Rectal smooth muscle tissue (tissue), 1 donor: ENCODE measurements around the gene PRKCD.

Source experiments
- H3K27ac ChIP-seq: one replicate; pipeline ENCODE4 v1.7.0; 2013; ENCODE audit warnings: low read depth, low read length, inconsistent platforms
- H3K27me3 ChIP-seq: one replicate; pipeline ENCODE4 v1.7.0; 2013; ENCODE audit warnings: low read length; ENCODE audit not compliant: control insufficient read depth, insufficient read depth
- H3K36me3 ChIP-seq: one replicate; pipeline ENCODE4 v1.7.0; 2013; ENCODE audit warnings: low read length; ENCODE audit not compliant: control insufficient read depth, insufficient read depth
- H3K4me1 ChIP-seq: one replicate; pipeline ENCODE4 v1.7.0; 2013; ENCODE audit warnings: low read length; ENCODE audit not compliant: control insufficient read depth, insufficient read depth
- H3K4me3 ChIP-seq: one replicate; pipeline ENCODE4 v1.7.0; 2013; ENCODE audit warnings: low read length
- H3K9ac ChIP-seq: one replicate; pipeline ENCODE4 v1.7.0; 2013; ENCODE audit warnings: low read length

The PRKCD gene

DNA sequence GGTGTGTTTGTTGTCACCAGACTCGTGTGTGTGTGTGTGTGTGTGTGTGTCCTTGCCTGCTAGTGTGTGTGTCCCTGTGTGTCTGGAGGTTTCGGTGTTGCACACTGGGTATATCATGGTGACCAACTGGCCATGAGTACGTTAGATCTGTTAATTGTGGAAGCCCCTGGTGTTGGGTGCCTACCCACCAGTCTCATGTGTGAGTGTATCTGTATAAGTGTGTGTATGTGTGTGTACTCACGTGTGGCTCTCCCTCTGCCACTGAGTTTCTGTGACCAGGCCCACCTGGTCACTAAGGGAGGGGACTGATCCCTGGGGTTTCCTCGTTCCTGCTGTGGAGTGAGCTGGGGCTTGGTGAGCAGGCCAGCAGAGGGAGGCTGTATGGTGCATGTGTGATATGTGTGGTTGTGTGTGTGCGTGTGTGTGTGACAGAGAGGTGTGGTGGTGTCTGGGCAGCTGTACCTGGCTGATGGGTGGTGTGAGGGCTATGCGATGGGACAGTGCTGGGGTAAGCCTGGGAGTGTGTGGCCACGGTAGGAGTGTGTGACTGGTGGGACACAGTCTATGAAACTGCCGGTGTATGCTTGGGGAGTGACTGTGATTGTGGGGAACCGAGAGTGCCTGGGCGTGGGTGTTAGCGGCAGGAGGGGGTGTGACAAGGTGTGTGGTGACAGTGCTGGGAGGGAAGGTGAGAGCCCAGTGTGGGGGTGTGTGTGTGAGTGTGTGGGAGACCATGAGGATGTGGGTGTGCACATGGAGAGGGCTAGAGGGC lies 1.8 kb downstream of the PRKCD start:
- H3K27ac ChIP-seq = no peak overlapping the region
- H3K36me3 ChIP-seq = no peaks in the 10 kb centered on the region
- H3K4me3 ChIP-seq = peak overlapping the region; percentile 50
- peak overlapping the region; percentile 43 for H3K9ac ChIP-seq
- peaks cover under 1% of the 10 kb centered on the region for H3K27me3 ChIP-seq
- H3K4me1 ChIP-seq = no peaks in the 10 kb centered on the region

DNA sequence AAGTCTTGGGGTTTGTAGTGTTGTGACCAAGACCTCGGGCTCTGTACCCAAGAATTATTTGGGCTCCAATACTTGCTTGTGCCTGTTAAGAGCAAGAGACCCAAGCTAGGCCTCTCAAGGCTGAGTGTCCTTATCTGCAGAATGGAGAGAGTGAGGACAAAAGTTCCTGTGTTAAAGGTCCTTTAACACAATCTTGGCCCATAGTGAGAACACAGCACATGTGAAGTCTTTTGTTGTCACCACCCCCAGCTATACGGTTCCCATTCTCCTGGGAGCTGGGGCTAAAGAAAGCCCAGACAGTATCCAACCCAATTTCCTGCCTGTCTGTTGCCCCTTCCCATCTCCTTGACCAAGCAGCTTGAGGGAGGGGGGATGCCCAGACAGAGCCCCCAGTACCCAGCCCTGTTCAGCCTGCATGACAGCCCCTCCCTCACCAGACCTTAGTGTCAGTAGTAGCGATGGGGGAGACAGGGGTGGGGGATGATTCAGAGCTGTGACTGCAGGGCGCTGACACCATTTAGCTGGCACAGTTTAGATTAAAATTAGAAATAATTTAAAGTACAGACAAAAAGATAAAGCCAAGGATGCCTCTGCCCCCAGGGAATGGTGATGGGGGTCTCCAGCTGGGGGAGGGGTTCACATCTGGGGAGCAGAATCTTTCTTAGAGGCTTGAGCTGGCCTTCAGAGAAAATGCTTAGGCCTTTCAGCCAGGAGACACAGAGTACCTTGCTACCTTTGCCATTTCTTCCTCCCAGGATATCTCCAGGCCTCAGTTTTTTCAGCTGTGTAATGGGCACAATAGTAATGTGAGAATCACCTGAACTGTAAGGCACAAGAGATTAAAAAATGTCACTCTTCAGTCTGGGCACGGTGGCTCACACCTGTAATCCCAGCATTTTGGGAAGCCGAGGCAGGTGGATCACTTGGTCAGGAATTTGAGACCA lies 2.7 kb downstream of the PRKCD start:
- H3K9ac ChIP-seq = no peak overlapping the region

DNA sequence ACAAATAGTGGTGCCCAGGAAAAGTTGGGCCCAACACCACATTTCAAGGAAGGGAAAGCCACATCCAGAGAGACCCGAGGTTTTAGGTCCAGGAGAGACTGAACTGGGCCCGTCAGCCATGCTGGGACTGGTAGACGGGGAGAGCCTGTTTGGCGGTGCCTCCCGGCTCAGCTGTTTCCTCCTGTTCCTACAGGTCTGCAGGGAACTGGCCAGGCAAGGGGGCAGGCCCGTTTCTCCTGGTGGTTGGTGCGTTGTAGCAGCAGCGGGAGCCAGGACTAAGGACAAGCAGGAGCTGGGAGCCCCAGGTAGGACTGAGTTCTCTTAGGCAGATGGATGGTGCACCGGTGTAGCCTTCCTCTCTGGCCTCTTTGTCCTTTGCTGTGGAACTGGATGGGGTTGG lies 3.9 kb downstream of the PRKCD start:
- Histone ChIP-seq H3K27me3 (no peaks in the 10 kb centered on the region), H3K4me3 (no peak overlapping the region), H3K9ac (no peak overlapping the region), H3K27ac (no peak overlapping the region), H3K4me1 (no peaks in the 10 kb centered on the region), H3K36me3 (no peaks in the 10 kb centered on the region)

More for the DNA sequence above, 2.7 kb downstream of the PRKCD start:
- H3K4me3 ChIP-seq = no peak overlapping the region
- H3K27me3 ChIP-seq = no peaks in the 10 kb centered on the region
- H3K36me3 ChIP-seq = no peaks in the 10 kb centered on the region
- no peak overlapping the region for H3K27ac ChIP-seq
- H3K4me1 ChIP-seq = no peaks in the 10 kb centered on the region

DNA sequence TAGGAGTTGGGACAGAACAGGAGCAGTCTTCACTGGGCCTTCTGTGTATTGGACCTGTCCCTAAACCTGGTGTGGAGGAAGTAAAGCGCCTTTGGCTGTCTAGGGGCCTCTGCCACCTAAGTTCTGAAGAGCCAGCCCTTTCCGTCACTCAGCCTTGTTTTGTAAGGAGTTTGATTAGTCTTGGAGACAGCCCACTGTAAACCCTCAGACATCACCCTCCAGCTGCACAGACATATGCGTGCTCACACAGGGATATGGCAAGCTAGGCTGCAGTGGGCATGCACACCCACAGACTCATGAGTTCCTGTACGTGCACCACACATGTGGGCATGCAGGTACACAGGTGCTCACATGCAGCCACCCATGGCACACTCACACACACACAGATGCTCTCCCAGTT lies 5.2 kb downstream of the PRKCD start:
- no peak overlapping the region for H3K4me3 ChIP-seq
- H3K27ac ChIP-seq = no peak overlapping the region
- no peak overlapping the region for H3K9ac ChIP-seq
- no peaks in the 10 kb centered on the region for H3K4me1 ChIP-seq
- no peaks in the 10 kb centered on the region for H3K36me3 ChIP-seq
- H3K27me3 ChIP-seq = no peaks in the 10 kb centered on the region

DNA sequence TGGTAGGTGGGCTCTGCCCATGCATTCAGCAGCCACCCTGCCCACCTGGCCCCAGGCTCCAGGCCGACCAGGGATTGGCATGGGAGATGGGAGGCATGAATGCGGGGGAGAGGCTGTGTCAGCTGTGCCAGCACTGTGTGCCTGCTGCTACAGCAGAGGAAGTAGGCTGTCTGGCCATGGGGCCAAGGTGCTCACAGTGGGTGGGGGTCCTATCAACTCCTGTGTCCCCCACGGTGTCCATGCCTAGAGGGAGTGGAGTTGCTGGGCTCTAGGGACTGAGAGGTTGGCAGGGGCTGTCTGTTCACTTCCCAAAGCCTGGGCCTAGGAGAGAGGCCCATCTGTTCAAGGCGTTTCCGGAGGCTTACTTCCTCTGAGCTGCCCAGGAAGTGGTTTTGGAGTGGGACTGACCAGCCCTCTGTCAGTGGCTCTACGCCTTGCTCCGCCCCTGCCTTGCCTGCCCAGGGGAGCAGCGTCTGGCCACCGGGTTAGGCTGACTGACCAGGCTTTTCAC lies 5.8 kb downstream of the PRKCD start:
- no peak overlapping the region for H3K9ac ChIP-seq
- no peaks in the 10 kb centered on the region for H3K4me1 ChIP-seq

DNA sequence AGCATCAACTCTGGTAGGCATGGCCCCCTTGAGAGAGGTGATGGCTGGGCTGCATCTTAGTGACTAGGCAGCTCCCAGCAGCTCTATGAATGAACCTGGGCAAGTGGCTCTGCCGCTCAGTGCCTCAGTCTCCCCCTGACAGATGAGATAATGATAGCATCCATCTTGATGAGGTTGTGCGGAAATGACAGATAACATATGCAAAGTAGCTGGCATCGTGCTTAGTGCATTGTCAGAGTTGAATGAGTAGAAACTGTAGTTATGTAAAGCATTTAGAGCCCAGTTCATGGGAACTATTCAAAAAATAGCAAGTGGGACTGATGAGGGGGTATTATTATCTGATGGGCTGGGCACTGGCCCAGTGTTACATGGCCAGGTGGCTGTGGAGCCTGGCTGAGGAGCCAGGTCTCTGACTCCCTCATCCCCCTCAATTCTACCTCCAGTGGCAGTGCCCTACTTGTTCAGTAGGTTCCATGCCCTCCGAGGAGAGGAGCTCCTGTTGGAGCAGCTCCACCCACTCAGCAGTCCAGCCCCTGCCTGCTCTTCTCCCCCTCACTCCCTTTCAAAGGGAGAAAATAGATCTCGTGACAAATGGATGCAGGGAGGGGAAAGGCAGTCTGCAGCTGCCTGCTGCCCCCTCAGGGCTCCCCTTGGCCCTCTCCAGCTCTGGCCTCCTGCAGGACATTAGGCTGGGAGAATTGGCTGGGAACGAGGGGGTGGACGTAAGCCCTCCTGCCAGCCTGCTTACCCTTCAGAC lies 6.6 kb downstream of the PRKCD start:
- no peak overlapping the region for H3K4me3 ChIP-seq

More for the DNA sequence above, 5.8 kb downstream of the PRKCD start:
- Histone ChIP-seq H3K27ac (no peak overlapping the region), H3K4me3 (no peak overlapping the region), H3K36me3 (no peaks in the 10 kb centered on the region), H3K27me3 (no peaks in the 10 kb centered on the region)

DNA sequence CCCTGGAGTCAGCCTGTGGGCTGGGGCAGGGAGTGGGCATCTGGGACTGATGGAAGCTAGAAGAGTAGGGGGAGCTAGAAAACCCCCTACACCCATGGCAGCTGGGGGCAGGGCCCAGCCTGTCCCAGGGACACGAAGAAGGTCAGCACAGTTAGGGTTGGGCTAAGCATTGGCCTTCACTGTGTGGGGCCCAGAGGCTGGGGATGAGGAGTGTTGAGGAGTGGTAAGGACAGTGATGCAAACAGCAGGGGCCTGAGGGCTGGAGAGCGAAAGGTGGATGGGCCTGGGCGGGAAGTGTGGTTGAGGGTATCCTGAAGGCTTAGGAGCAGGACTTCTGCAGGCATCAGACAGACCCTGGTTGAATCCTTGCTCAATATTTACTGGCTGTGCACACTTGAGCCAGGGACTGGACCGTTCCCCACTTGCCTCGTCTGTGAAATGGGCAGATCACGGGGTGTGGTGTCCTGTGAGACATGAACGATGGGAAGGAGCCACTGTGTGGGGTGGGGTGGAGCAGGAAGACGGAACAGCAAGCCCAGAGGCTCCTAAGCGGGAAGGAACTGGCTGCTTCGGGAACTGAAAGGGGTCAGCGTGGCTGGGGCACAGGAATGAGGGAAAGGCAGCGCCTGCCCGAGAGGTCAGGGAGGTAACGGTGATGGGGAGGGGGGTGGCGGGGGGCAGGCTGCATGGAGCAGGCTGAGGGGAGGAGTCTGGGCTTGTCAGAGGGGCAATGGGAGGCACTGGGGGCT lies 7.3 kb downstream of the PRKCD start:
- H3K27ac ChIP-seq = no peak overlapping the region
- no peaks in the 10 kb centered on the region for H3K27me3 ChIP-seq
- peak overlapping the region; percentile 27 for H3K4me3 ChIP-seq
- no peaks in the 10 kb centered on the region for H3K4me1 ChIP-seq
- no peaks in the 10 kb centered on the region for H3K36me3 ChIP-seq
- no peak overlapping the region for H3K9ac ChIP-seq

More for the DNA sequence above, 6.6 kb downstream of the PRKCD start:
- Histone ChIP-seq H3K36me3 (no peaks in the 10 kb centered on the region), H3K9ac (no peak overlapping the region), H3K27me3 (no peaks in the 10 kb centered on the region), H3K4me1 (no peaks in the 10 kb centered on the region), H3K27ac (no peak overlapping the region)

DNA sequence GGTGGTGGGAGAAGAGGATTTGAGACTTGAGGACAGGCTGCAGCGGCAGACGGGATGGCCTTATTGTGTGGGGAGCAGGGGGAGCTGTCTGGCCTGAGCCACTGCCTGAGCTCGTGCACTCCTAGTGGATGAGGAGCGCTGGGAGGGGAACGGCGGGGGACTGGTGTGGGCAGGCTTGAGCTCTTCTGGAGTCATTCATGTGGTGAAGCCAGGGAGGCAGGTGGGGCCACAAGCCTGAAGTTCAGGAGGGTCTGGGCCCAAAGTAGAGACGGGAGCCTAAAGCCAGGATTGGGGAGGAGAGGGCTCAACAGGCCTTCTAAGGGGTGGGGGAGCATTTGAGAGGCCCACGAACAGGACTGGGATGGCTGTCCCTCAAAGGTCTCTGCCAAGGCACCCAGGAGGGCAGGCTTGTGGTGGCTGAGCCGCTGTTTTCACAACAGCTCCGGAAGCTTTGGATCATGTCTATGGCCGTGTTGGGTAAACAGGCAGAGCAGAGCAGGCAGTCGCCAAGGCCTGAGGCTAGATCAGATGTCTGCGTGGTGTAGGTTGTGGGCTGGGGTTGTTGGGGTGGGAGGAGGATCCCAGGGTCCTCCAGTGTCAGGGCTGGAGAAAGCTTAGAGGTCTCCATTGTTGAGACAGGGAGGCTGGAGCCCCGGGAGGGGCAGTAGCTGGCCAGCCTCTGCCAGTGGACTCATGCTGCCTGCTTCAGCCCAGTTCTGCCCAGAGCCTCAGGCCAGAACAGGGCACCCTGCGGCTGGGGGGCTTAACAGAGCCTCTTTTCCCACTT lies 8.2 kb downstream of the PRKCD start:
- H3K36me3 ChIP-seq = no peaks in the 10 kb centered on the region
- H3K27me3 ChIP-seq = no peaks in the 10 kb centered on the region
- no peaks in the 10 kb centered on the region for H3K4me1 ChIP-seq
- no peak overlapping the region for H3K9ac ChIP-seq
- no peak overlapping the region for H3K4me3 ChIP-seq
- no peak overlapping the region for H3K27ac ChIP-seq

DNA sequence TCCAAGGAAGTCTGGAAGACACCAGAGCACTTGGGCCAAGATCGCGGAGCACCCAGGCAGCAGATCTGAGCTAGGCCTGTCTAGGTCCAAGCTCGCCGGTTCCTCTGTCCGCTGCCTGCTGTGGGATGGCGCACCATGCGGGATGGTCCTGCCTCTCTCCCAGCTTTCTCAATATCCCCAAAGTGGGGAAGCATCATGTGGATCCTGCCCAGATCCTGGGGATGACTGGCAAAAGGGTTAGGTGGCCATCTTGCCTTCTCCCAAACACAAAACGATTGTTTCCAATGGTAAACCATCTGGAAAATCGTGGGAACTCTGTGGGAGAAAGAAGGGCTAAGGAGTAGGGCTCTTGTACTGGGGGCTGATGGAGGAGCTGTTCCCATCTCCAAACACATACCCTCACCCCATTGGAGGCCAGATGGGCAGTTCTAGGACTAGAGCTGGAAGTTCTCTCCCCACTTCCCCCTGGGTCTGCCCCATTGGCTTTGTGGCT lies 8.9 kb downstream of the PRKCD start:
- no peak overlapping the region for H3K27ac ChIP-seq
- no peaks in the 10 kb centered on the region for H3K36me3 ChIP-seq
- no peak overlapping the region for H3K4me3 ChIP-seq
- H3K4me1 ChIP-seq = no peaks in the 10 kb centered on the region
- no peaks in the 10 kb centered on the region for H3K27me3 ChIP-seq
- H3K9ac ChIP-seq = no peak overlapping the region

DNA sequence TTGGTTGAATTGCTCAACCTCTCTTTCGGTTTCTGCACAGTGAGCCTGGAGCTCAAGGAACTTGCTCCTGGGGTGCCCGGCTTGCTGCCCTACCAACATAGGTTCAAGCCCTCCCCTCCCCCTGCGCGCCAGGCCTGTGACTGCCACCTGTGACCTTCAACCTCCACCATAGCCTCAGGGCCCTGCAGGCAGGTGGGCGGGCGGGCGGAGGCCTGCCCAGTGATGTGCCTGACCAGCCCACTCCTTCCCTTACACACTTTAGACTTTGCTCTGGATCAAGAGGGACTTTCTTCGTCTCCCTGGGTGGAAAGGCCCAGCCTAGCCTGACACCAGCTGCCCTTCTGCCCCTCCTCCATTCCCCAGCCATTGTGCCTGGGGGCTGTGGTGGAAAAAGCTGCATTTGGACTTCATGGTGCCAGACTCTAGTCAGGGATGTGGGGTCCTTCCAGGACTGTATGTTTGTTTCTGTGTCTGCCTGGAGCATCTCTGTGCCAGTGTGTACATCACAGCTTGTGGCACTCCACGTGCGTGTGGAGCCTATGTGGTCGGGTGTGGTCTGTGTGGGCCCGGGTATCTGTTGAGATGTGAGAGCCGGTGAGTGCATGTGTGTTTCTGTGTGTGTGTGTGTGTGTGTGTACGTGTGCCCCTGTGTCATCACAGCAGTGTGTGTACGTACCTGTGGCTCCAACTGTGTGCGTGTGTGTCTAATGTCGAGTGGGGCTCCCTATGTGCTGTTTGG lies 9.5 kb downstream of the PRKCD start:
- H3K27me3 ChIP-seq = no peaks in the 10 kb centered on the region
- no peaks in the 10 kb centered on the region for H3K4me1 ChIP-seq
- no peak overlapping the region for H3K27ac ChIP-seq
- H3K36me3 ChIP-seq = peaks cover 4% of the 10 kb centered on the region
- peak overlapping the region; percentile 6 for H3K4me3 ChIP-seq
- H3K9ac ChIP-seq = no peak overlapping the region
